ENCODE data around the gene SNAP91. TPM values are rescaled to one million over a fixed set of nuclear protein-coding genes. Genes with fewer than 3 reads are reported as not detected.
"Not testable (repeated sequence)": the region's sequence is repeated elsewhere in the genome, so short reads cannot be mapped to it uniquely, and the experiment has no call there.

Gene SNAP91, protein sequence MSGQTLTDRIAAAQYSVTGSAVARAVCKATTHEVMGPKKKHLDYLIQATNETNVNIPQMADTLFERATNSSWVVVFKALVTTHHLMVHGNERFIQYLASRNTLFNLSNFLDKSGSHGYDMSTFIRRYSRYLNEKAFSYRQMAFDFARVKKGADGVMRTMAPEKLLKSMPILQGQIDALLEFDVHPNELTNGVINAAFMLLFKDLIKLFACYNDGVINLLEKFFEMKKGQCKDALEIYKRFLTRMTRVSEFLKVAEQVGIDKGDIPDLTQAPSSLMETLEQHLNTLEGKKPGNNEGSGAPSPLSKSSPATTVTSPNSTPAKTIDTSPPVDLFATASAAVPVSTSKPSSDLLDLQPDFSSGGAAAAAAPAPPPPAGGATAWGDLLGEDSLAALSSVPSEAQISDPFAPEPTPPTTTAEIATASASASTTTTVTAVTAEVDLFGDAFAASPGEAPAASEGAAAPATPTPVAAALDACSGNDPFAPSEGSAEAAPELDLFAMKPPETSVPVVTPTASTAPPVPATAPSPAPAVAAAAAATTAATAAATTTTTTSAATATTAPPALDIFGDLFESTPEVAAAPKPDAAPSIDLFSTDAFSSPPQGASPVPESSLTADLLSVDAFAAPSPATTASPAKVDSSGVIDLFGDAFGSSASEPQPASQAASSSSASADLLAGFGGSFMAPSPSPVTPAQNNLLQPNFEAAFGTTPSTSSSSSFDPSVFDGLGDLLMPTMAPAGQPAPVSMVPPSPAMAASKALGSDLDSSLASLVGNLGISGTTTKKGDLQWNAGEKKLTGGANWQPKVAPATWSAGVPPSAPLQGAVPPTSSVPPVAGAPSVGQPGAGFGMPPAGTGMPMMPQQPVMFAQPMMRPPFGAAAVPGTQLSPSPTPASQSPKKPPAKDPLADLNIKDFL
- total RNA-seq: under 1 TPM in 1 of 4 donors, not detected in 3; 0.13 TPM

DNA sequence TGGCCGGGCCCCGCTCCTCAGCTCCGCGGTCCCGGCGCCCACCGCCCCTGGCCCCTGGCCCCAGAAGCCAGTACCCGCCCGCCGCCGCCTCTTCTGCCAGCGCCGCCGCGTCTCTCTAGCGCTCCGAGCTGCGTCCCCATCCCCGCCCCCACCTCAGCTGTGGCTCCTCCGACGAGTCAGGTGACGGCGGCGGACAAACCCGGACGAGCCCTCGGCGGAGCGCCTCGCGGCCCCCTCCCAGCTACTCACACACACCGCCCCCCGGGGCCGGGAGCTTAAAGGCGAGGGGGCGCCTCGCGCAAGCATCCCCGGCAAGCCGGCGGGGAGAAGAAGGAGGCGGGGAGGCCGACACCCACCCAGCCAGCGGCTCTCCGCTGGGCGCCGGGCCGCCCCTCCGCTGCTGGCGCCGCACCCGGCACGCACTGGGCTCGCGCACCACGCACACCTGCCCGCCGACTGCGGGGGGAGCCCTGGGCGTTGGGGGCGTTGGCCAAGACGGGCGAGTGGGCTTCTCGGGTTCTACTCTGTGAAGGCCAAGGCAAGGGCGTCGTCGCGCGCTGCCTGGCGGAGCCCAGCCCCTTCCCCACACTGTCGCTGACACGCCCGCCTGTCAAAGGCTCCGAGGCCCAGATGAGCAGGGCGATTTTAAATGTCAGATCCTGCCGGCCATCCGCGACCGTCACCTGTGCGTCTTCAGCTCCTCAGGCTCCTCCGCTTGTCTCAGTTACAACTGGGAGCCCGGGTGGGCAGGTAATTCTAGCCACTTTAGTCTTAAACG, at the start of gene SNAP91:
SNAP91 (minus strand) TSS at position 132 of the 778 bp plus-strand sequence. CDS start 1,174 bp downstream, outside the sequence.
- H3K27me3 ChIP-seq: peaks cover 24 to 48% (median 40%) of the 10 kb centered on the region in 3 donors
- intact Hi-C loops (cut with DNase I; ENCODE audit: low total_unique reads): no loop called here
- in situ Hi-C loops (cut with MboI; ENCODE audit: low sequenced_read_pairs in 4 of 4): no loop called here

DNA sequence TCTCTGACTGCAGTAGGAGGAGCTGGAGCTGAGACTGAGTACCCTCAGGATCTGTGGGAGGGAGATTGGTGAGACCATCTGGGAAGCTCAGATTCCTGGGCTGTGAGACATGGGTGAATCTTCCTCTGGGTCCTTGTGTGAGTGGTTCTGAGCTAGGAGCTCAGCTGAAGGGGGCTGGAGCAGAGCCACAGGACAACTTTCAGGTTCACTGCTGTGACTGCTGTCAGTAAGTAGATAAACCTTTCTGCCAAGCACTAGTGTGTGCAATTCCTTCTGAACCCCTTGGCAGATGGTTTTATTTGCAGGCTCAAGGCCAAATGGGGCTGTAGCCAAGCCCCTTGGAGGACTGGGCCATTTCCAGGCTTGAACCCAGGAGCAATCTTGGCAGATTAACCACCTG, 49.6 kb upstream of the SNAP91 start:
- Histone ChIP-seq H3K27ac (no peak overlapping the region), H3K9me3 (no peaks in the 10 kb centered on the region), H3K4me3 (no peak overlapping the region), H3K4me1 (no peaks in the 10 kb centered on the region), H3K36me3 (no peaks in the 10 kb centered on the region), H3K27me3 (no peaks in the 10 kb centered on the region)
- no peak for ATAC-seq
- TF ChIP-seq POLR2A (IDR thresholded peaks at IDR 0.05): no peak
- TF ChIP-seq, protein P1, sequence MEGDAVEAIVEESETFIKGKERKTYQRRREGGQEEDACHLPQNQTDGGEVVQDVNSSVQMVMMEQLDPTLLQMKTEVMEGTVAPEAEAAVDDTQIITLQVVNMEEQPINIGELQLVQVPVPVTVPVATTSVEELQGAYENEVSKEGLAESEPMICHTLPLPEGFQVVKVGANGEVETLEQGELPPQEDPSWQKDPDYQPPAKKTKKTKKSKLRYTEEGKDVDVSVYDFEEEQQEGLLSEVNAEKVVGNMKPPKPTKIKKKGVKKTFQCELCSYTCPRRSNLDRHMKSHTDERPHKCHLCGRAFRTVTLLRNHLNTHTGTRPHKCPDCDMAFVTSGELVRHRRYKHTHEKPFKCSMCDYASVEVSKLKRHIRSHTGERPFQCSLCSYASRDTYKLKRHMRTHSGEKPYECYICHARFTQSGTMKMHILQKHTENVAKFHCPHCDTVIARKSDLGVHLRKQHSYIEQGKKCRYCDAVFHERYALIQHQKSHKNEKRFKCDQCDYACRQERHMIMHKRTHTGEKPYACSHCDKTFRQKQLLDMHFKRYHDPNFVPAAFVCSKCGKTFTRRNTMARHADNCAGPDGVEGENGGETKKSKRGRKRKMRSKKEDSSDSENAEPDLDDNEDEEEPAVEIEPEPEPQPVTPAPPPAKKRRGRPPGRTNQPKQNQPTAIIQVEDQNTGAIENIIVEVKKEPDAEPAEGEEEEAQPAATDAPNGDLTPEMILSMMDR (IDR thresholded peaks at IDR 0.05 in 4 of 5, conservative IDR thresholded peaks at IDR 0.05 in 1 of 5): no peak
- in situ Hi-C loops (cut with MboI; ENCODE audit: low sequenced_read_pairs in 4 of 4): no loop called here
- intact Hi-C loops (cut with DNase I; ENCODE audit: low total_unique reads): no loop called here
- DNase-seq: no peak

More for the DNA sequence above, at the start of gene SNAP91:
- Histone ChIP-seq H3K4me1 (no peaks in the 10 kb centered on the region), H3K27ac (no peak within 1 kb of the TSS), H3K9me3 (no peaks in the 10 kb centered on the region), H3K36me3 (no peaks in the 10 kb centered on the region), H3K4me3 (peak within 1 kb of the TSS; percentile 49 to 53 (median 50))
- ATAC-seq (no peak), DNase-seq (no peak)
- no peak for TF ChIP-seq POLR2A (IDR thresholded peaks at IDR 0.05)
- TF ChIP-seq, protein P1 (IDR thresholded peaks at IDR 0.05 in 4 of 5, conservative IDR thresholded peaks at IDR 0.05 in 1 of 5): no peak

DNA sequence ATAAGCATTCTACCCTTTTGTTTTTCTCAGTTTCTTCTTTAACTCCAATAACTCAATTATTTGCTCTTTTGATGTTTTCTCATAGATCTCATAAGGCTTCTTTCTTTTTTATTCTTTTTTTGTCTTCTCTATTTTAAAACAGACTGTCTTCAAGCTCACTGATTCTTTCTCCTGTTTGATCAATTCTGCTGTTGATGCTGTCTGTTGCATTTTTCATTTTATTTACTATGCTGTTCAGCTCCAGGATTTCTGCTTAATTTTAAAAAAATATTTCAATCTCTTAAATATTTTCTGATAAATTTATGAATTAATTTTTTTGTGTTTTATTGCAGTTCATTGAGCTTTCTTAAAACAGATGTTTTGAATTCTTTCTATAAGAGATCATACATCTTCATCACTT, 48.1 kb upstream of the SNAP91 start:
- in situ Hi-C loops (cut with MboI; ENCODE audit: low sequenced_read_pairs in 4 of 4): no loop called here
- Histone ChIP-seq H3K4me3 (no peak overlapping the region), H3K4me1 (no peaks in the 10 kb centered on the region), H3K36me3 (no peaks in the 10 kb centered on the region), H3K9me3 (no peaks in the 10 kb centered on the region), H3K27ac (no peak overlapping the region), H3K27me3 (no peaks in the 10 kb centered on the region)
- intact Hi-C loops (cut with DNase I; ENCODE audit: low total_unique reads): no loop called here
- ATAC-seq (no peak), DNase-seq (no peak)
- TF ChIP-seq, protein P1 (IDR thresholded peaks at IDR 0.05 in 4 of 5, conservative IDR thresholded peaks at IDR 0.05 in 1 of 5): no peak
- TF ChIP-seq POLR2A (IDR thresholded peaks at IDR 0.05): no peak

DNA sequence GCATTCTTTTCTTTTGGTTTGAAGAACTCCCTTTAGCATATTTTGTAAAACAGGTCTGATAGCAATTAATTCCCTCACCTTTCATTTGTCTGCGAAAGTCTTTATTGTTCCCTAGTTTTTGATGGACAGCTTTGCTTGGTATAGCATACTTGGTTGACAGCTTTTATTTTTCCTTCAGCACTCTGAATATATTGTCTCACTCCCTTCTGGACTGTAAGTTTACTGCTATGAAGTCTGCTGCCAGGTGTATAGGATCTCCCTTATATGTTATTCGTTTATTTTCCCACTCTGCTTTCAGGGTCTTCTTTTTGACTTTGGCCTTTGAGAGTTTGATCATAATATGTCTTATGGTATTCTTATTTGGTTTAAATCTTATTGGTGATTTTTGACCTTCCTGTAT, 47.7 kb upstream of the SNAP91 start:
- Histone ChIP-seq H3K27ac (no peak overlapping the region), H3K27me3 (no peaks in the 10 kb centered on the region), H3K4me1 (no peaks in the 10 kb centered on the region), H3K36me3 (no peaks in the 10 kb centered on the region), H3K4me3 (peak overlapping the region in 1 of 4 donors; percentile 16), H3K9me3 (no peaks in the 10 kb centered on the region)
- DNase-seq: no peak
- intact Hi-C loops (cut with DNase I; ENCODE audit: low total_unique reads) (no loop called here), in situ Hi-C loops (cut with MboI; ENCODE audit: low sequenced_read_pairs in 4 of 4) (no loop called here)
- TF ChIP-seq, protein P1 (IDR thresholded peaks at IDR 0.05 in 4 of 5, conservative IDR thresholded peaks at IDR 0.05 in 1 of 5): no peak
- TF ChIP-seq POLR2A (IDR thresholded peaks at IDR 0.05): no peak
- no peak for ATAC-seq

DNA sequence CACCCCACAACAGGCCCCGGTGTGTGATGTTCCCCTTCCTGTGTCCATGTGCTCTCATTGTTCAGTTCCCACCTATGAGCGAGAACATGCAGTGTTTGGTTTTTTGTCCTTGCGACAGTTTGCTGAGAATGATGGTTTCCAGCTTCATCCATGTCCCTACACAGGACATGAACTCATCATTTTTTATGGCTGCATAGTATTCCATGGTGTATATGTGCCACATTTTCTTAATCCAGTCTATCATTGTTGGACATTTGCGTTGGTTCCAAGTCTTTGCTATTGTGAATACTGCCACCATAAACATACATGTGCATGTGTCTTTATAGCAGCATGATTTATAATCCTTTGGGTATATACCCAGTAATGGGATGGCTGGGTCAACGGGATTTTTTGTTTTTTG, 43.5 kb upstream of the SNAP91 start:
- H3K27ac ChIP-seq; H3K27me3 ChIP-seq; H3K9me3 ChIP-seq; H3K4me3 ChIP-seq; intact Hi-C loops (cut with DNase I; ENCODE audit: low total_unique reads); in situ Hi-C loops (cut with MboI; ENCODE audit: low sequenced_read_pairs in 4 of 4); H3K36me3 ChIP-seq; H3K4me1 ChIP-seq; DNase-seq; ATAC-seq: not testable (repeated sequence)

Data from gastrocnemius medialis (tissue), 4 donors.